Measurements from ENCODE around the gene SMIM44.

Gene SMIM44

DNA sequence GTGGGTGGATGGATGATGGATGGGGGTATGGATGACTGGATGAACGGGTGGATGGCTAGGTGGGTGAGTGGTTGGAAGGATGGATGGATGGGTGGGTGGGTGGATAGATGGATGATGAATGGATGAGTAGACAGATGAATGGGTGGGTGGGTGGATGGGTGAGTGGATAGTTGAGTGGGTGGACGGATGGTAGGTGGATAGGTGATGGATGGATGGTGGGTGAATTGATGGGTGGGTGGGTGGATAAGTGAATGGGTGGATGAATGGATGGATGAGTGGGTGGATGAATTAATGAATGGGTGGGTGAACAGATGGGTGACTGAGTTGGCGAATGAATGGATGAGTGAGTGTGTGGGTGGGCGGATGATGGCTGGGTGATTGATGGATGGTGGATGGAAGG is 7.8 kb downstream of the SMIM44 start:
- DNase-seq = no peak

DNA sequence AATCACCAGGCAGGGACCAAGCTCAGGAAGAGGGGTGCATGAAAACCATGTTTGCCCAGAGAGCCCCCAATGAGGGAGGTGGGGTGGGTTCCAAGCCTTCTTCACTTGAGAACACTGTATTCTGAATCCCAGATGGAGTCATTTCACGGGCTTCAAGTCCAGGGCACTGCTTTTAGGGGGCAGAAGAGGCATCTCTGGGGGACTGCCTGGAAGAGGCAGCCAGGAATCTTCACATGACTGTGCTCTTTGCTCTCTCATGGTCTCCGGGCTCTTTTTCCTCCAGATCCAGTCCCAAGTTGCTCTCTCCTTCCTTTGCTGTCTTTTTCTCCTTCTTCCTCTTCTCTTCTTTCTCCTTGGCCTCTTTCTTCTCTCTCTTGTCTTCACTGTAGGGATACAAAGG is 8.6 kb downstream of the SMIM44 start:
- DNase-seq = no peak

GRCh38 chr19:3474010-3474409 is 9.2 kb downstream of the SMIM44 start:
- no peak for DNase-seq

DNA sequence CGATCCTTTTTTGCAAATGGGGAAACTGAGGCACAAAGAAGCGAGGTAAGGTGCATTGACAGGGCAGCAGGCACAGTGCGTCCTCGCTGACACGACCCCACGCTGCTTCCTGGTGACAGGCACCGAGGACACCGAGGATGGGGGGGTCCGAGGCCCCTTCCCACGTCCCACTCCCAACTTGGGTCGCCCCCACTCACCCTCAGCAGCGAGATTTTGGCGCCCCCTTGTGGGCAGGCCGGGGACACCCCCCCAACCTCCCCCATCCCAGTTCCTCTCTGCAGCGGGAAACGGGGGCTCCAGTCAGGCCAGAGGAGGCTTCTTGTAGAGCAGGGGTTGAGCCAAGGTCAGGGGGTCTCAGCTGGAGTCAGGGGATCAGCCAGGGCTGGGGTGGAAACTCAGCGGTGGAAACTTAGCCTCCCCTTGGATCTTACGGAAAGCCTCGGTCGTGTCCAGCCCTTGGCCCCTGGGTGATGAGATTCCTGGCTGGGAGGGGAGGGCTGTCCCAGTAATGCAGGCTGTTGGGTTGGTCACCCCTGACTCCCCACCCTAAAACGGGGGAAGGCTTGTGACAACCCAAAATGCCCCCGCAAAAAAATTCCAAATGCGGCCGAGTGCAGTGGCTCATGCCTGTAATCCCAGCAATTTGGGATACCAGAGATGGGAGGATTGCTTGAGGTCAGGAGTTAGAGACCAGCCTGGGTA is 11.1 kb downstream of the SMIM44 start:
- DNase-seq = no peak

- DNase-seq = no peak
Measured at GRCh38 chr19:3470500-3471128, 12.6 kb downstream of the SMIM44 start.

GRCh38 chr19:3469638-3470499 is 13.4 kb downstream of the SMIM44 start:
- DNase-seq = no peak

GRCh38 chr19:3468211-3468610 is 15.0 kb downstream of the SMIM44 start:
- DNase-seq = no peak

GRCh38 chr19:3467437-3468198 is 15.6 kb downstream of the SMIM44 start:
- DNase-seq = no peak

DNA sequence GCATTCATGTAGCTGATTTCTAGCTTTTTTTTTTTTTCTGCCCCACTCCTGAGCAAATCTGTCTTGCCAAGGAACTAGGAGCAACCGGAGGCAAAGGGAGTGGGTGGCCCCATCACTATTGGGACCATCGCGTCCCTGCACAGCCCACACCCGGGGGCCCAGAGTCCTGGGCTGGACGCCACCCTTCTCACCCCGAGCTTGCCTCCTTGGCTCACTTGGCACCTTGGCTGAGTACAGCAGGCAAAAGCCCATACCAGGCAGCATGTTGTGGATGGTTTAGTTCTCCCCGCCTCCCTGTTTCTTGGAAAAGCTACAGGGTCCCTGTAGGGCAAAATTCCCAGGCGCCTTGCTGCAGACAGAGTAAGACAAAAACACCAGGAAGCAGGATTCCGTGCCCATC is 16.6 kb downstream of the SMIM44 start:
- no peak for DNase-seq

DNA sequence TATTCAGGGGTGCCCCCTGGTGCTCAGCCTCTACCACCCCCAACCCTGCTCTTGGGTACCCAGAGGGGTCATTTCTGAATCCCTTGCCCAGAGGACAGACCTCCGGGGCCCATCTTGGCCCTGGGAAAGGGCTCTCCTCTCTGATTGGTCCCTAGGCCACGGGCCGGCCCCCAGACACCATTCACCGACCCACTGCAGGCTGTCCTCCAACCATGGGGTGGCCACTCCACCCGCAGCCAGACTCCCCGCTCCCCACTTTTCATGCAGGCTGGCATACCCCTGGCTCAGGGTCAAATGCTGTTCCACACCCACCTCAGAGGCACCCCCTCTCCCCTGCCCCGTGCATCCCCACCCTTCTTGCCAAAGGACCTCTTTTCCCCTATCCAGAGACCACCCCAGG is 17.7 kb downstream of the SMIM44 start:
- no peak for DNase-seq

- DNase-seq = no peak
Measured at GRCh38 chr19:3464587-3465235, 18.5 kb downstream of the SMIM44 start.

DNA sequence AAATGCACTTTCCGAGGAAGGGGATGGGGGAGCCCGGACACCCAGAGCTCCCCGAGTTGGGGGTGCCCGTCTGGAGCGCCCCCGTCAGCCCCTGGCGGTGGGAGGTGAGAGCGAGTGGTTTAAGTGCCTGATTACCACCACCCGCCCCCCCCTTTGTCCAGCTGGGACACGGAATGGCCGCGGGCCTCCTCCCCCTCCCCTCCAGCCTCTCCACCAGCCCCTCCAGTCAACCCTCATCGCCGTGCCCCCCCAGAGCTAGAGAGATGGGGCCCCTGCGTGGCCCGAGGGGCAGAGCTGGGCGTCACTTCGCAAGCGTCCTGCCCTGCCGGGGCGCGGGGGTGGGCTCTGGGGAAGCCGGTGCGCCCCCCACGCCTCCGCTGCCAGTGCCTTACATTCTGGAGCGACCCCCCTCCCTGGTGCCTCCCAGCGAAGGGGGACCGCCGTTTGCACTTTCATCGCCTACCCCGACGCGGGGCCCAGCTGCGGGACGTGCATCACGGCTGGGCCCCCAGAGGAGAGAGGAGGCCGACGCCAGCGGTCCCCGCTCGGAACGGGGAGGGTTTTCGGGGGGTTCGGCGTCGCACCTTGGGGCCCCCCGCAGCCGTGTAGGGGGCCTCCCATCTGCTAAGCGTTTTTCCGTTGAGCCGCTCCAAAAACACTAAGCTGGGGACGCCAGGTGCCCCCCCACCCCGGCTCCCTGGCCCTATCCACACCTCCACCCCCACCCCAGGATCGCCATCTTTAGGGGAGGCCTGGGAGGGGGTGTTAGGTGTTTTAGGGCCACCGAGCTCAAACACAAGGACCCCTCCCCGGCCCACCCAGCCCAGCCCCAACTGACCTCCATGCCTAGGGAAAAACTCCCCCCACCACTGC is 19.3 kb downstream of the SMIM44 start:
- DNase-seq = no peak

- DNase-seq = no peak
Measured at GRCh38 chr19:3462991-3463713, 20.1 kb downstream of the SMIM44 start.

DNA sequence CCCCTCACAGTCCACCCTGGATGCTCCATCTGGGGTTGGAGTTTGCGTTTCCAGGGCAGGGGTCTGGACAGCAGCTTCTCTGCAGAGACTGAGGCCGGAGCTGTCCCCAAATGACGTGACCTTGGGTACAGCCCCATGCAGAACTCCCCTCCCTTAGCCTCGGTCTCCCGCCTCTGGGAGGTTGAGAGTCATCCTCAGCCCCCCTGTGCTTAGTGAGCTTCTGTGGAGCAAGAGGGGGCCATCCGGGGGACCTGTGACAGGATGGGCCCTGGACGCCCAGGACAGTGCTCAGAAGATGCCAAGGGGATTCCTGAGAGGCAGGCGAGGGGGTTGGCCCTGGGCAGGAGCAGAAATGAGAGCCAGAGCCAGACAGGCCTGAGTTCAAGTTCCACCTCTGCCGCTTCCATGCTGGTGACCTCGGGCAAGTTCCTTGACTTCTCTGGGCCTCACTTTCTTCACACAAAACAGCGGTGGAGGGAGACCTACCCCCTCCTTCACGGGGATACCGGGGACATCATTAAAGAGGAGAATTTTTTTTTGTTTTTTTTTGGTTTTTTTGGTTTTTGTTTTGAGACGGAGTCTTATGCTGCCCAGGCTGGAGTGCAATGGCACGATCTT is 23.2 kb downstream of the SMIM44 start:
- no peak for DNase-seq

- peak; percentile 97 for DNase-seq
Measured at GRCh38 chr19:3459089-3459881, 24.0 kb downstream of the SMIM44 start.

DNA sequence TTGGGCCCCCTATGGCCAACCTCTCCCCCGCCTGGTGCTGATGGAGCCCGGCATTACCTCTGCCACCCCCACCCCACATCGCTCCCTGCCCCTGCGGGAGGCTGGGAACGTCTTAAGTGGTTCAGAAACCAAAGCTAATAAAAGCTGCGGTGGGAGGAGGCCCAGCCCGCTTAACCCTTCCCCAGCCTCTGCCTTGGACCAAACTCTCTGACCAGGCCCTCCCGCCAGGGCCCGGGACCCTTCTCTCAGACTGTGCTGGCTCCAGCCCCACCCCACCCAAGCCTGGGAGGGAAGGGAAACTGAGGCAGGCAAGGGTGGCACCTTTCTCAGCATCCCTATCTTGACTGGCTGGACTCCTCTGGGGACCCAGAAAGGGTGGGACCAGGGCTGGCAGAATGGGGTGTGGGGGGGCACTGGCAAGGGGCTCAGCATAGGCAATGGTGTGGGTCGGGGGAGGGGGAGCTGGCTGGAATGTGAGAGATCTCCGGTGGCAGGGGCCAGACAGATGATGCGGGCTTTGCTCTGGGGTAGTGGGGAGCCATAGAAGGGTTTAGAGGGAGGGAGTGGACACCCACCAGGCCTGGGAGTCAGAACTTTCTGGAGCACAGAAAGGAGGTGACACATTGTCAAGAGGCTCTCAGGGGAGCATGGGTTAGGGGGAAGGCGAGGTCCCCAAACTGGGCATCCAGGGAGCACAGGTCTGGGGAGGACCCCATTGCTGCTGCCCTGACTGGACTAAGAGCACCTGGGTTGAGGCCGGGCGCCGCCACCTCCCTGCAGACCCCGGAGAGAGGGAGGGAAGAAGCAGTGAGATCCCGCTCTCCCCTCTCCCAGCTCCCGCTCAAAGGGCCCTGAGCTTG is 24.8 kb downstream of the SMIM44 start:
- peak; percentile 76 for DNase-seq

GRCh38 chr19:3457528-3458228 is 25.6 kb downstream of the SMIM44 start:
- no peak for DNase-seq
